Astrocyte (in vitro differentiated cells and primary cell): ENCODE data around the gene GTSE1. TPM values are rescaled to one million over a fixed set of nuclear protein-coding genes. Genes with fewer than 3 reads are reported as not detected.

Experiments used
- DNase-seq: peaks from one replicate; pipeline ENCODE4 v3.0.0-alpha.2; 2010; ENCODE audit warnings: low read depth
- FAIRE-seq: peaks from 2 replicates; lab custom pipeline; 2011; peaks lifted over from hg19 to GRCh38; lab: Jason Lieb, UNC
- H2AFZ ChIP-seq: 2 replicates; pipeline ENCODE4 v1.6.0; 2012; ENCODE audit warnings: low read depth, low read length, inconsistent platforms
- H3K27ac ChIP-seq: 2 replicates; pipeline ENCODE4 v1.5.1; 2011; ENCODE audit warnings: low read depth, low read length, inconsistent platforms
- H3K27me3 ChIP-seq: 2 replicates; pipeline ENCODE4 v1.6.0; 2011; ENCODE audit warnings: low read length, inconsistent platforms; ENCODE audit not compliant: insufficient read depth
- H3K36me3 ChIP-seq: 2 replicates; pipeline ENCODE4 v1.5.1; 2011; ENCODE audit warnings: low read length, inconsistent platforms; ENCODE audit not compliant: insufficient read depth
- H3K4me1 ChIP-seq: 2 replicates; pipeline ENCODE4 v1.5.1; 2011; ENCODE audit warnings: low read length, inconsistent platforms; ENCODE audit not compliant: insufficient read depth
- H3K4me2 ChIP-seq: 2 replicates; pipeline ENCODE4 v1.6.0; 2012; ENCODE audit warnings: low read length, inconsistent platforms
- H3K4me3 ChIP-seq: 2 replicates; pipeline ENCODE4 v1.5.1; 2011; ENCODE audit warnings: low read depth, mild to moderate bottlenecking, low read length, inconsistent platforms; ENCODE audit not compliant: insufficient read depth
- H3K79me2 ChIP-seq: 2 replicates; pipeline ENCODE4 v1.6.0; 2012; ENCODE audit warnings: mild to moderate bottlenecking, low read length, inconsistent platforms; ENCODE audit not compliant: insufficient read depth
- H3K9ac ChIP-seq: 2 replicates; pipeline ENCODE4 v1.6.0; 2012; ENCODE audit warnings: mild to moderate bottlenecking, low read length, inconsistent platforms
- H3K9me3 ChIP-seq: 2 replicates; pipeline ENCODE4 v1.5.1; 2012; ENCODE audit warnings: low read depth, mild to moderate bottlenecking, low read length, inconsistent platforms; ENCODE audit not compliant: insufficient read depth
- H4K20me1 ChIP-seq: 2 replicates; pipeline ENCODE4 v1.6.0; 2012; ENCODE audit warnings: low read length, inconsistent platforms; ENCODE audit not compliant: insufficient read depth
- H3K27ac Mint-ChIP-seq: one replicate; pipeline ENCODE4 v1.8.0; 2021; ENCODE audit warnings: mild to moderate bottlenecking, mixed read lengths; ENCODE audit not compliant: unreplicated experiment
- H3K27me3 Mint-ChIP-seq: one replicate; pipeline ENCODE4 v1.8.0; 2021; ENCODE audit warnings: low read depth, mixed read lengths; ENCODE audit not compliant: unreplicated experiment
- H3K36me3 Mint-ChIP-seq: one replicate; pipeline ENCODE4 v1.8.0; 2021; ENCODE audit warnings: low read depth, mixed read lengths; ENCODE audit not compliant: unreplicated experiment
- H3K4me1 Mint-ChIP-seq: one replicate; pipeline ENCODE4 v1.8.0; 2021; ENCODE audit warnings: low read depth, mixed read lengths; ENCODE audit not compliant: unreplicated experiment
- H3K4me3 Mint-ChIP-seq: one replicate; pipeline ENCODE4 v1.8.0; 2021; ENCODE audit warnings: mild to moderate bottlenecking, moderate library complexity, mixed read lengths; ENCODE audit not compliant: unreplicated experiment
- H3K9me3 Mint-ChIP-seq: one replicate; pipeline ENCODE4 v1.8.0; 2021; ENCODE audit warnings: mild to moderate bottlenecking, mixed read lengths; ENCODE audit not compliant: unreplicated experiment
- CTCF ChIP-seq: IDR thresholded peaks from 2 replicates; pipeline ENCODE4 v1.5.1; 2011; ENCODE audit warnings: low read depth, mild to moderate bottlenecking, inconsistent platforms, low read length, moderate library complexity; ENCODE audit not compliant: insufficient read depth
- EZH2 ChIP-seq: IDR thresholded peaks from 2 replicates; pipeline ENCODE4 v1.6.1; 2012; ENCODE audit warnings: mild to moderate bottlenecking, low read length, inconsistent platforms; ENCODE audit not compliant: insufficient read depth
- total RNA-seq: library from RNA; stranded (reverse); gene quantifications from 2 replicates; pipeline ENCODE4 v1.2.1, GENCODE V29; 2021

Gene GTSE1
- total RNA-seq, 1 donor from 2014 or later = 4.1 TPM

GRCh38 chr22:46339956-46340355, 43.3 kb downstream of the GTSE1 start:
- DNase-seq (no peak), FAIRE-seq (no peak)
- no peak overlapping the region for H3K27ac Mint-ChIP-seq
- Histone ChIP-seq H3K27me3 (no peaks in the 10 kb centered on the region), H3K79me2 (peaks cover 43% of the 10 kb centered on the region), H3K4me3 (no peak overlapping the region), H3K9me3 (no peaks in the 10 kb centered on the region), H3K4me1 (peaks cover 8% of the 10 kb centered on the region), H3K27ac (no peak overlapping the region), H3K36me3 (peaks cover 30% of the 10 kb centered on the region), H3K4me2 (no peak overlapping the region), H4K20me1 (peaks cover 56% of the 10 kb centered on the region), H3K9ac (no peak overlapping the region), H2AFZ (no peak overlapping the region)
- no peak overlapping the region for H3K4me3 Mint-ChIP-seq
- H3K27me3 Mint-ChIP-seq = no peaks in the 10 kb centered on the region
- no peak for TF ChIP-seq CTCF
- TF ChIP-seq EZH2 = no peak
- no peaks in the 10 kb centered on the region for H3K9me3 Mint-ChIP-seq
- peaks cover 11% of the 10 kb centered on the region for H3K36me3 Mint-ChIP-seq
- H3K4me1 Mint-ChIP-seq = peaks cover 9% of the 10 kb centered on the region

DNA sequence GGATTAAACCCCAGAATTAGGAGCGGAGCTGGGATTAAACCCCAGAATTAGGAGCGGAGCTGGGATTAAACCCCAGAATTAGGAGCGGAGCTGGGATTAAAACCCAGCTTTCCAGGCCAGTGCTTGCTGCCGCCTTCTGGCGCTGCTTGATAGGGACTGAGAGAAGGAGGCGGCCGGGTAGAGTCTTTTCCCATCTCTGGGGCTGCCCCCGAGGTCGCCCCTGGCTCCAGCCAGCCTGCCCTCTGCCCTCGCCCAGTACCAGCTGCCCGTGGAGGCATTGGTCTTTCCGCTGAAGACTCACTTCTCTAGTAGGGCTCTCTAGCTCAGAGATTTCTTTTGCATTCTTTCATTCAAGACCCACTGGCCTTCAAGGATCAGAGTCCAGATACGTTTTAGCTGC, 44.0 kb downstream of the GTSE1 start:
- peaks cover 41% of the 10 kb centered on the region for H3K79me2 ChIP-seq

More for the DNA sequence above, 44.0 kb downstream of the GTSE1 start:
- FAIRE-seq (no peak), DNase-seq (no peak)
- H3K36me3 ChIP-seq = peaks cover 30% of the 10 kb centered on the region
- no peaks in the 10 kb centered on the region for H3K9me3 ChIP-seq
- Mint-ChIP-seq H3K27me3 (no peaks in the 10 kb centered on the region), H3K36me3 (peaks cover 11% of the 10 kb centered on the region), H3K9me3 (no peaks in the 10 kb centered on the region), H3K4me3 (no peak overlapping the region), H3K27ac (no peak overlapping the region), H3K4me1 (peaks cover 9% of the 10 kb centered on the region)
- H3K27ac ChIP-seq = no peak overlapping the region
- TF ChIP-seq CTCF (no peak), EZH2 (no peak)
- H3K4me3 ChIP-seq = no peak overlapping the region
- H3K27me3 ChIP-seq = no peaks in the 10 kb centered on the region
- no peak overlapping the region for H3K9ac ChIP-seq
- peaks cover 8% of the 10 kb centered on the region for H3K4me1 ChIP-seq
- H4K20me1 ChIP-seq = peaks cover 59% of the 10 kb centered on the region
- H3K4me2 ChIP-seq = no peak overlapping the region
- no peak overlapping the region for H2AFZ ChIP-seq
